ENCODE measurements around the gene NPFF. TPM values are rescaled to one million over a fixed set of nuclear protein-coding genes. Genes with fewer than 3 reads are reported as not detected.

Gene NPFF
- total and polyA plus RNA-seq, 2 of the 13 experiments (the other 11 are each of a cell fraction or from before 2014, with no cell fraction given), result not detected

GRCh38 chr12:53500776-53501614, 6.3 kb downstream of the NPFF start, which contains the start of gene TARBP2 (continued):
- TF ChIP-seq, protein P1, sequence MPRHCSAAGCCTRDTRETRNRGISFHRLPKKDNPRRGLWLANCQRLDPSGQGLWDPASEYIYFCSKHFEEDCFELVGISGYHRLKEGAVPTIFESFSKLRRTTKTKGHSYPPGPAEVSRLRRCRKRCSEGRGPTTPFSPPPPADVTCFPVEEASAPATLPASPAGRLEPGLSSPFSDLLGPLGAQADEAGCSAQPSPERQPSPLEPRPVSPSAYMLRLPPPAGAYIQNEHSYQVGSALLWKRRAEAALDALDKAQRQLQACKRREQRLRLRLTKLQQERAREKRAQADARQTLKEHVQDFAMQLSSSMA (CRISPR knock-in tag; IDR thresholded peaks at IDR 0.05), result no peak
- TF ChIP-seq ERF (CRISPR knock-in tag; IDR thresholded peaks at IDR 0.05) (no peak), ZNF660 (CRISPR knock-in tag; IDR thresholded peaks at IDR 0.05; ENCODE audit: borderline replicate concordance, low read depth) (no peak), NRL (CRISPR knock-in tag; IDR thresholded peaks at IDR 0.05; ENCODE audit: borderline replicate concordance) (peak; percentile 79; the same call in 1 of the 2 replicates), ZNF639 (CRISPR knock-in tag; conservative IDR thresholded peaks at IDR 0.05) (peak; percentile 64; the same call in 1 of the 2 replicates), MYC (CRISPR knock-in tag; IDR thresholded peaks at IDR 0.05; ENCODE audit: borderline replicate concordance) (peak; percentile 96), PHF8 (CRISPR knock-in tag; IDR thresholded peaks at IDR 0.05) (peak; percentile 99), FLYWCH1 (CRISPR knock-in tag; IDR thresholded peaks at IDR 0.05) (no peak), NR2F6 (IDR thresholded peaks at IDR 0.05) (no peak), NR2F6 (CRISPR knock-in tag; IDR thresholded peaks at IDR 0.05) (no peak), SRSF4 (IDR thresholded peaks at IDR 0.05; ENCODE audit: low read depth, low read length, poor library complexity, severe bottlenecking) (no peak), SOX13 (IDR thresholded peaks at IDR 0.05) (no peak), SOX13 (CRISPR knock-in tag; conservative IDR thresholded peaks at IDR 0.05 in 1 of 2, IDR thresholded peaks at IDR 0.05 in 1 of 2) (no peak; a peak in 1 of 4 replicates), ETV5 (CRISPR knock-in tag; IDR thresholded peaks at IDR 0.05; ENCODE audit: borderline replicate concordance) (no peak), CSRNP1 (CRISPR knock-in tag; IDR thresholded peaks at IDR 0.05) (peak; percentile 90; the same call in 1 of the 2 replicates), ZNF367 (CRISPR knock-in tag; IDR thresholded peaks at IDR 0.05; ENCODE audit: borderline replicate concordance) (no peak), ZBTB43 (CRISPR knock-in tag; conservative IDR thresholded peaks at IDR 0.05) (peak; percentile 66), SIN3B (IDR thresholded peaks at IDR 0.05; ENCODE audit: low read length) (no peak), ZNF451 (CRISPR knock-in tag; IDR thresholded peaks at IDR 0.05) (0 out of 2 replicates have a peak, but pooled peaks have one; percentile 22)
- TF ChIP-seq, protein P2, sequence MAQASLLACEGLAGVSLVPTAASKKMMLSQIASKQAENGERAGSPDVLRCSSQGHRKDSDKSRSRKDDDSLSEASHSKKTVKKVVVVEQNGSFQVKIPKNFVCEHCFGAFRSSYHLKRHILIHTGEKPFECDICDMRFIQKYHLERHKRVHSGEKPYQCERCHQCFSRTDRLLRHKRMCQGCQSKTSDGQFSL (CRISPR knock-in tag; IDR thresholded peaks at IDR 0.05), result peak; percentile 68; the same call in 1 of the 2 replicates
